AG09319 (cell line): ENCODE measurements around the gene CORT.
"Not testable (repeated sequence)": the region's sequence is repeated elsewhere in the genome, so short reads cannot be mapped to it uniquely, and the experiment has no call there.

Source experiments
- DNase-seq: peaks from one replicate; pipeline ENCODE4 v3.0.0-alpha.2; 2010; ENCODE audit warnings: low read depth; ENCODE audit errors: extremely low read depth
- CTCF ChIP-seq: IDR thresholded peaks from 2 replicates; pipeline ENCODE4 v1.5.1; 2011; ENCODE audit warnings: low read depth, mild to moderate bottlenecking, inconsistent platforms, low read length, moderate library complexity

Gene CORT

DNA sequence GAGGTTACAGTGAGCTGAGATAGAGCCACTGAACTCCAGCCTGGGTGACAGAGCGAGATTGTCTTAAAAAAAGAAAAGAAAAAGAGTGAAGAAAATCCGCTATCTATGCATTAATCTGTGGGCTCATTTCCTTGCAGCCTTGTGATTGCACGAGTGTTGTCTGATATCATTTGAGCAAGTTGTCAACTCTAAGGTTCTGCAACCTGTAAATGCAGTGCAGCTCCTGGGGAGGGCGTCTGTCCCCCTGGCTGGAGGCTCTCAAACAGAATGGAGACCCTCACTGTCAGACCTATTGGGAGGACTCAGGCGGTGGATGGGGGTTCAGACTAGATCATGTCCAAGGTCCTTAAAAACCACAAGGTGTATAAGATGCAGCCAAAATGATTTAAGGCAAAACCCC, 6.2 kb downstream of the CORT start:
- DNase-seq: no peak
- TF ChIP-seq CTCF: no peak

DNA sequence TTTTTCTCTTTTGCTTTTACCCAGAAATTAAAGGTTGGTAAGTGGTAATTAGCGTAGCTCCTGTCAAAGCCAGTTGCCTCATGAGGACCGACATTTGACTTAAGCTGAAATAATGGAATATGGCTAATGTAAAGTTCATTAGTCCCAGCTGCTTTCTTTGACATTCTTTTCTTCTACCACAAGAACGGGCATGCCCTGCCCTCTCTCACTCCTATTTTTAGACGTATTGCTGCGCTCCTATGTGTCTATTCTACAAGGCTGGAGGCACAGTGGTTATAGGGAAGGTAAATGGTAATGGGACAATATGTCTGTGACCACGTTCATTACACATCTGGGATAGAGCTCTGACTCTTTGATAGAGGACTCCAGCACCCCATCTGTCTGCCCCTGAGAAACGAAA, 6.8 kb downstream of the CORT start:
- TF ChIP-seq CTCF: no peak
- no peak for DNase-seq

- DNase-seq: not testable (repeated sequence)
Measured at GRCh38 chr1:10457462-10457861, 7.6 kb downstream of the CORT start.

DNA sequence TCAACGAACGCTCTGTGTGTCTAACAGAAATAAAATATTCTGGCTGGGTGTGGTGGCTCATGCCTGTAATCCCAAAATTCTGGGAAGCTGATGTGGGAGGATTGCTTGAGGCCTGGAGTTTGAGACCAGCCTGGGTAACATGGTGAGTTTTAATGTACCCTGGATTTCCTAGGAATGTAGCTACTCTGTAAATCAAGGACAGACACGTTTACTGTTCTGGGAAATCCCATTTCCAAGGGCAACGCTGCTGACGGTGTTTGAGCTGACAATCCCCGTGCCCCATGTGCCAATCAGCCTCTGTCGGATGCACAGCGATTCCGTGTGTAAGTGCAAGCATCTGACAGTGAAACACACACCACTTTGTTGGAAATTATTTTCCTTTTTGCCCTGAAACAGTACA, 8.0 kb downstream of the CORT start:
- no peak for DNase-seq
- TF ChIP-seq CTCF: no peak

DNA sequence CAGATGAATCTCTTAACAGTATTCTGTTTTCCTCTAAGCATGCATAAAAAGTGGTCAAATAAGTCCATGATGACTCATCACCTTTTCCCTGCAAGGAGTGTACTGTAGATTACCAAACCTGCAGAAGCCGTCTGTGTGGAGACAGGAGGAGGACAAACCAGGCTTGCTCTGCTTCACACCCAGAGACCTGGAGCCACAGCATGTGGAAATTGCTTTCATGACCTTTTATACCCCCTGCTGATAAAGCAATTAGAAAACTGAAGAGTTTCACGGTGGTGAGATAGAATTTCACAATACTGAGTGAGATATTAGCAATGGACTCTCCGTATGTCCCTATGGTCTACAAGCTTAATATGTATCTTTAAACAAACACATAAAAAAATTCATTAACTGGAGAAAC, 9.4 kb downstream of the CORT start:
- peak; percentile 29 for DNase-seq

DNA sequence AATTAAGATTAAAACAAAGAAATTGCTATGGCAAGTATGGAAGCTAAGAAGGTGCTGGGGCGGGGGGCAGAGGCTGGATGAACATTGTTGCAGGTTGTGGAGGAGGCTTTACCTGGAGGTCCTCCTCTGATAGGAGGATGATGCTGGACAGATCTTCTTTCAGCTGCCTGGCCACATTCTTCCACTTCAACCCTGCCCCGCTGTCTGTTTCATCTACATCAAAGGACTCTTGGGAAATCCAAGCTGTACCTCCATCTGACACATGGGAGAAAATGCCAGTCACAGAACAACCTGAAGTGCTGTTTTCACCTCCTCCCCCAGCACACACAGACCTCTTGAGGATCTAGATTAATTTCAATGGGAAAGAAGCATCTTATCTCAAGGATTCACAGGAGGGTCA, 17.2 kb downstream of the CORT start:
- DNase-seq: no peak
- no peak for TF ChIP-seq CTCF

More for the DNA sequence above, 9.4 kb downstream of the CORT start:
- no peak for TF ChIP-seq CTCF

DNA sequence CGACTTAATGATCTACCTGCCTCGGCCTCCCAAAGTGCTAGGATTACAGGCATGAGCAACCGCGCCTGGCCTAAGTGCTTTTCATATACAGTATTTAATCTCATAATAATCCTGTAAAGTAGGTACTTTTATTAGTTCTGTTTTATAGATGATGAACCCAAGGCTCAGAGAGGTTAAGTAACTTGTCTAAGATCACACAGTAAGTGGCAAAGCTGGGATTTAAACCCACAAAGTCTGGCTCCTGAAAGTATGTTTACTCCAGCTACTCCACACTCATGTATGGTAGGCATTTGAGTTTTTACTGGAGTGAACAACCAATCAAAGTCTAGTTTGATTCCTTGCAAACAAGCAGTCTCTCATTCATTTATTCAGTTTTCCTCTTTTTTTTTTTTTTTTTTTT, 20.2 kb downstream of the CORT start:
- no peak for TF ChIP-seq CTCF
- no peak for DNase-seq

GRCh38 chr1:10471411-10472219, 21.8 kb downstream of the CORT start:
- no peak for TF ChIP-seq CTCF
- DNase-seq: no peak
